Neural cell (in vitro differentiated cells): ENCODE data around the gene MXD3.

Experiments
- MXI1 ChIP-seq: fragments of 450-650 bp; conservative IDR thresholded peaks from 2 replicates; pipeline ENCODE4 v1.6.1; 2014; ENCODE audit warnings: antibody characterized with exemption, mild to moderate bottlenecking; ENCODE audit not compliant: poor library complexity, severe bottlenecking
- TF ChIP-seq, protein P1 (sequence below): fragments of 450-650 bp; IDR thresholded peaks from 2 replicates; pipeline ENCODE4 v1.5.1; 2014; ENCODE audit warnings: antibody characterized with exemption, mild to moderate bottlenecking, moderate library complexity; ENCODE audit not compliant: poor library complexity, severe bottlenecking

DNA sequence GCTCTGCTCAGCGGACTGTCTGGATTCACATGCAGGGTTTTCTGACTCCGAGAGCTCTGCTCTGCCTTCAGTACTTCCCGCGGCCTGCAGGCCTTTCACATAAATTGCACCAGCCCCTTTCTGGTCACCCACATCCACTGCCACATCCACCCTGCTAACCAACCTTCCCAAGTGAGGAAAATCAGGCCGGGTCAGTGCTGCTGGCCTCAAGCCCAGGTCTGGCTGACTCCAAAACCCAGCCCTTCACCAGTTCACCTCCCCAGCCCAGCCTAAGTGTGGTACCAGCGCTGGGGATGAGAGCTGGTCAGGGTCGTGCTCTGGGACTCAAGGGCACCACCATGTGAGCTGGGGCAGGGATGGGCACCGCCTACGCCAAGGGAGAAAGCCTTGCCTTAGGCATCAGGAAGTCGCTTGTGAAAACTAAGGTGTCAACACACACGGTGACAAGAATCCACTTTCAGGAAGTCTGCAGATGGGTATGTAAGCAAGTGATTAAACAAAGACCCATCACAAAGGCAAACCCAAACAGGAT lies 27.5 kb upstream of the MXD3 start:
- TF ChIP-seq, protein P1, sequence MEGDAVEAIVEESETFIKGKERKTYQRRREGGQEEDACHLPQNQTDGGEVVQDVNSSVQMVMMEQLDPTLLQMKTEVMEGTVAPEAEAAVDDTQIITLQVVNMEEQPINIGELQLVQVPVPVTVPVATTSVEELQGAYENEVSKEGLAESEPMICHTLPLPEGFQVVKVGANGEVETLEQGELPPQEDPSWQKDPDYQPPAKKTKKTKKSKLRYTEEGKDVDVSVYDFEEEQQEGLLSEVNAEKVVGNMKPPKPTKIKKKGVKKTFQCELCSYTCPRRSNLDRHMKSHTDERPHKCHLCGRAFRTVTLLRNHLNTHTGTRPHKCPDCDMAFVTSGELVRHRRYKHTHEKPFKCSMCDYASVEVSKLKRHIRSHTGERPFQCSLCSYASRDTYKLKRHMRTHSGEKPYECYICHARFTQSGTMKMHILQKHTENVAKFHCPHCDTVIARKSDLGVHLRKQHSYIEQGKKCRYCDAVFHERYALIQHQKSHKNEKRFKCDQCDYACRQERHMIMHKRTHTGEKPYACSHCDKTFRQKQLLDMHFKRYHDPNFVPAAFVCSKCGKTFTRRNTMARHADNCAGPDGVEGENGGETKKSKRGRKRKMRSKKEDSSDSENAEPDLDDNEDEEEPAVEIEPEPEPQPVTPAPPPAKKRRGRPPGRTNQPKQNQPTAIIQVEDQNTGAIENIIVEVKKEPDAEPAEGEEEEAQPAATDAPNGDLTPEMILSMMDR = no peak
- no peak for TF ChIP-seq MXI1
